HFFc6 (cell line): ENCODE measurements around the gene CSNK1G1. TPM values are rescaled to one million over a fixed set of nuclear protein-coding genes. Genes with fewer than 3 reads are reported as not detected.

Experiments
- DNase-seq: peaks from one replicate; pipeline ENCODE4 v3.0.0-alpha.2; 2018
- H3K27ac Mint-ChIP-seq: 2 replicates; pipeline ENCODE4 v1.8.0; 2020; ENCODE audit warnings: mild to moderate bottlenecking, mixed read lengths
- H3K27me3 Mint-ChIP-seq: 2 replicates; pipeline ENCODE4 v1.8.0; 2021; ENCODE audit warnings: mild to moderate bottlenecking, moderate library complexity, mixed read lengths; ENCODE audit not compliant: insufficient read depth
- H3K36me3 Mint-ChIP-seq: 2 replicates; pipeline ENCODE4 v1.8.0; 2021; ENCODE audit warnings: low read depth, mixed read lengths
- H3K4me1 Mint-ChIP-seq: 2 replicates; pipeline ENCODE4 v1.8.0; 2020; ENCODE audit warnings: low read depth, mixed read lengths
- H3K4me3 Mint-ChIP-seq: 2 replicates; pipeline ENCODE4 v1.8.0; 2020; ENCODE audit warnings: mild to moderate bottlenecking, moderate library complexity, mixed read lengths
- H3K9me3 Mint-ChIP-seq: 2 replicates; pipeline ENCODE4 v1.8.0; 2020; ENCODE audit warnings: mild to moderate bottlenecking, mixed read lengths
- CTCF ChIP-seq: fragments of 200-600 bp; sonication (generic); IDR thresholded peaks from 2 replicates; pipeline ENCODE4 v1.5.0; 2021; ENCODE audit warnings: antibody characterized with exemption, mild to moderate bottlenecking
- total RNA-seq, 6 experiments: library from RNA; stranded (reverse); fragmentation: NEBNext Ultra II Directional; extraction: Animal tissue kit (Norgen Biotek cat#: 25700); gene quantifications; 2 replicates in 1 of 6; 3 replicates in 5 of 6; pipeline ENCODE4 v1.2.3, GENCODE V29; 2021

CSNK1G1 gene
- total RNA-seq, 6 experiments from 2014 or later = 16.4 to 20.5 (median 18.6) TPM

- Mint-ChIP-seq H3K4me1 (peaks cover 70% of the 10 kb centered on the region), H3K4me3 (peak overlapping the region; percentile 61; the same call in 1 of the 2 replicates), H3K27me3 (no peaks in the 10 kb centered on the region), H3K36me3 (peaks cover 11% of the 10 kb centered on the region), H3K27ac (peak overlapping the region; percentile 95), H3K9me3 (no peaks in the 10 kb centered on the region)
- no peak for TF ChIP-seq CTCF
- DNase-seq = no peak
Observed at GRCh38 chr15:64247535-64247905, 108.5 kb downstream of the CSNK1G1 start.

GRCh38 chr15:64246364-64247189, 109.4 kb downstream of the CSNK1G1 start:
- no peaks in the 10 kb centered on the region for H3K9me3 Mint-ChIP-seq
- H3K27me3 Mint-ChIP-seq = no peaks in the 10 kb centered on the region
- H3K4me3 Mint-ChIP-seq = peak overlapping the region; percentile 61
- H3K36me3 Mint-ChIP-seq = peaks cover 15% of the 10 kb centered on the region
- peak overlapping the region; percentile 95 for H3K27ac Mint-ChIP-seq
- H3K4me1 Mint-ChIP-seq = peaks cover 70% of the 10 kb centered on the region
- no peak for TF ChIP-seq CTCF
- DNase-seq = peak; percentile 91

GRCh38 chr15:64245405-64245804, 110.6 kb downstream of the CSNK1G1 start:
- H3K4me1 Mint-ChIP-seq = peaks cover 61% of the 10 kb centered on the region
- no peaks in the 10 kb centered on the region for H3K27me3 Mint-ChIP-seq
- no peak for DNase-seq
- no peak overlapping the region for H3K4me3 Mint-ChIP-seq
- no peaks in the 10 kb centered on the region for H3K9me3 Mint-ChIP-seq
- H3K36me3 Mint-ChIP-seq = peaks cover 7% of the 10 kb centered on the region
- H3K27ac Mint-ChIP-seq = peak overlapping the region; percentile 37; the same call in 1 of the 2 replicates
- TF ChIP-seq CTCF = no peak

- no peak for TF ChIP-seq CTCF
- no peak for DNase-seq
- Mint-ChIP-seq H3K4me3 (no peak overlapping the region), H3K4me1 (peaks cover 36% of the 10 kb centered on the region), H3K9me3 (no peaks in the 10 kb centered on the region), H3K27me3 (no peaks in the 10 kb centered on the region), H3K36me3 (peaks cover 6% of the 10 kb centered on the region; the same call in 1 of the 2 replicates), H3K27ac (no peak overlapping the region)
Observed at GRCh38 chr15:64237677-64238076, 118.3 kb downstream of the CSNK1G1 start.

- Mint-ChIP-seq H3K36me3 (no peaks in the 10 kb centered on the region), H3K9me3 (no peaks in the 10 kb centered on the region), H3K27me3 (no peaks in the 10 kb centered on the region), H3K4me3 (no peak overlapping the region), H3K4me1 (peaks cover 43% of the 10 kb centered on the region), H3K27ac (no peak overlapping the region)
- no peak for TF ChIP-seq CTCF
- no peak for DNase-seq
Observed at GRCh38 chr15:64236156-64236894, 119.6 kb downstream of the CSNK1G1 start.
